Loucy (cell line): ENCODE results near the gene LCE2D.

Source experiments
- CTCF ChIP-seq: fragments of 200-600 bp; sonication (generic); conservative IDR thresholded peaks from 2 replicates; pipeline ENCODE4 v1.5.1; 2014; ENCODE audit warnings: mild to moderate bottlenecking, antibody characterized with exemption, low read length
- EZH2phosphoT487 ChIP-seq: fragments of 200-600 bp; IDR thresholded peaks from 2 replicates; pipeline ENCODE4 v1.6.1; 2018; ENCODE audit warnings: antibody characterized with exemption, mild to moderate bottlenecking, moderate library complexity, borderline replicate concordance

GRCh38 chr1:152679459-152679858, 16.3 kb downstream of the LCE2D start:
- TF ChIP-seq EZH2phosphoT487 (no peak), CTCF (no peak)
